ENCODE results near the gene PRKCE. TPM values are rescaled to one million over a fixed set of nuclear protein-coding genes. Genes with fewer than 3 reads are reported as not detected.

The PRKCE gene
- total and polyA plus RNA-seq, 2 experiments from 2014 or later: 9.6 to 11.9 TPM

- Histone ChIP-seq H3K27me3 (no peaks in the 10 kb centered on the region), H3K36me3 (replicated peaks; ENCODE audit: insufficient read depth, low read depth) (no peaks in the 10 kb centered on the region), H3K79me2 (peaks cover 34% of the 10 kb centered on the region), H3K4me2 (no peak overlapping the region), H4K20me1 (ENCODE audit: insufficient read depth, poor library complexity, severe bottlenecking) (no peaks in the 10 kb centered on the region), H3K9me3 (ENCODE audit: low read depth) (no peaks in the 10 kb centered on the region), H3K9me2 (replicated peaks; ENCODE audit: insufficient read depth) (no peaks in the 10 kb centered on the region), H2AFZ (no peak overlapping the region), H3K4me1 (ENCODE audit: insufficient read depth) (no peaks in the 10 kb centered on the region), H3K27ac (no peak overlapping the region), H3K4me3 (no peak overlapping the region)
- TF ChIP-seq EZH2phosphoT487 (IDR thresholded peaks at IDR 0.05; ENCODE audit: low read depth, severe bottlenecking, unreplicated experiment) (no peak), CTCF (IDR thresholded peaks at IDR 0.05; ENCODE audit: poor library complexity) (no peak), EZH2 (IDR thresholded peaks at IDR 0.05; ENCODE audit: borderline replicate concordance) (no peak)
- no peak for DNase-seq (ENCODE audit: low spot score)
- 85% methylated on average over 2 of the region's 2 CpGs for WGBS (ENCODE audit: low lambda C conversion rate, missing lambda C conversion rate)
Observed at GRCh38 chr2:45661828-45662227, 10.4 kb downstream of the PRKCE start.

- Histone ChIP-seq H3K4me1 (ENCODE audit: insufficient read depth) (peaks cover 11% of the 10 kb centered on the region), H3K4me2 (no peak overlapping the region), H3K36me3 (replicated peaks; ENCODE audit: insufficient read depth, low read depth) (no peaks in the 10 kb centered on the region), H2AFZ (no peak overlapping the region), H3K27me3 (no peaks in the 10 kb centered on the region), H4K20me1 (ENCODE audit: insufficient read depth, poor library complexity, severe bottlenecking) (no peaks in the 10 kb centered on the region), H3K9me2 (replicated peaks; ENCODE audit: insufficient read depth) (no peaks in the 10 kb centered on the region), H3K4me3 (no peak overlapping the region), H3K79me2 (peaks cover 26% of the 10 kb centered on the region), H3K27ac (no peak overlapping the region), H3K9me3 (ENCODE audit: low read depth) (no peaks in the 10 kb centered on the region)
- TF ChIP-seq EZH2phosphoT487 (IDR thresholded peaks at IDR 0.05; ENCODE audit: low read depth, severe bottlenecking, unreplicated experiment) (no peak), EZH2 (IDR thresholded peaks at IDR 0.05; ENCODE audit: borderline replicate concordance) (no peak), CTCF (IDR thresholded peaks at IDR 0.05; ENCODE audit: poor library complexity) (no peak)
- 84% methylated on average over 2 of the region's 2 CpGs for WGBS (ENCODE audit: low lambda C conversion rate, missing lambda C conversion rate)
- no peak for DNase-seq (ENCODE audit: low spot score)
Observed at GRCh38 chr2:45664635-45665261, 13.3 kb downstream of the PRKCE start.

- WGBS (ENCODE audit: low lambda C conversion rate, missing lambda C conversion rate): 88% methylated on average over 7 of the region's 7 CpGs
- H3K79me2 ChIP-seq: peaks cover 21% of the 10 kb centered on the region
Observed at GRCh38 chr2:45668509-45668908, 17.0 kb downstream of the PRKCE start.

More at GRCh38 chr2:45668509-45668908, 17.0 kb downstream of the PRKCE start:
- DNase-seq (ENCODE audit: low spot score): no peak
- Histone ChIP-seq H4K20me1 (ENCODE audit: insufficient read depth, poor library complexity, severe bottlenecking) (no peaks in the 10 kb centered on the region), H3K4me1 (ENCODE audit: insufficient read depth) (peaks cover 19% of the 10 kb centered on the region), H3K4me3 (no peak overlapping the region), H3K9me2 (replicated peaks; ENCODE audit: insufficient read depth) (no peaks in the 10 kb centered on the region), H2AFZ (no peak overlapping the region), H3K4me2 (peak overlapping the region; percentile 31), H3K27me3 (no peaks in the 10 kb centered on the region), H3K9me3 (ENCODE audit: low read depth) (no peaks in the 10 kb centered on the region), H3K27ac (peak overlapping the region; percentile 85), H3K36me3 (replicated peaks; ENCODE audit: insufficient read depth, low read depth) (no peaks in the 10 kb centered on the region)
- no peak for TF ChIP-seq CTCF (IDR thresholded peaks at IDR 0.05; ENCODE audit: poor library complexity)
- no peak for TF ChIP-seq EZH2 (IDR thresholded peaks at IDR 0.05; ENCODE audit: borderline replicate concordance)
- no peak for TF ChIP-seq EZH2phosphoT487 (IDR thresholded peaks at IDR 0.05; ENCODE audit: low read depth, severe bottlenecking, unreplicated experiment)
